Measurements from ENCODE around the gene ZNF771.

The ZNF771 gene

GRCh38 chr16:30398661-30399434 is 8.6 kb upstream of the ZNF771 start:
- H3K27ac Mint-ChIP-seq, result peak overlapping the region; percentile 65
- peaks cover 33% of the 10 kb centered on the region for H3K4me1 Mint-ChIP-seq (ENCODE audit: low read depth)
- no peak for DNase-seq (ENCODE audit: low spot score)
- H3K36me3 Mint-ChIP-seq (ENCODE audit: low read depth), result peaks cover 15% of the 10 kb centered on the region
- no peaks in the 10 kb centered on the region for H3K9me3 Mint-ChIP-seq
- peak overlapping the region; percentile 60 for H3K4me3 Mint-ChIP-seq
- no peaks in the 10 kb centered on the region for H3K27me3 Mint-ChIP-seq (ENCODE audit: low read depth)

GRCh38 chr16:30399435-30400186 is 7.8 kb upstream of the ZNF771 start:
- Mint-ChIP-seq H3K36me3 (ENCODE audit: low read depth) (peaks cover 15% of the 10 kb centered on the region), H3K27ac (peak overlapping the region; percentile 80), H3K4me3 (peak overlapping the region; percentile 92), H3K4me1 (ENCODE audit: low read depth) (peaks cover 30% of the 10 kb centered on the region), H3K27me3 (ENCODE audit: low read depth) (no peaks in the 10 kb centered on the region), H3K9me3 (no peaks in the 10 kb centered on the region)
- DNase-seq (ENCODE audit: low spot score), result no peak

DNA sequence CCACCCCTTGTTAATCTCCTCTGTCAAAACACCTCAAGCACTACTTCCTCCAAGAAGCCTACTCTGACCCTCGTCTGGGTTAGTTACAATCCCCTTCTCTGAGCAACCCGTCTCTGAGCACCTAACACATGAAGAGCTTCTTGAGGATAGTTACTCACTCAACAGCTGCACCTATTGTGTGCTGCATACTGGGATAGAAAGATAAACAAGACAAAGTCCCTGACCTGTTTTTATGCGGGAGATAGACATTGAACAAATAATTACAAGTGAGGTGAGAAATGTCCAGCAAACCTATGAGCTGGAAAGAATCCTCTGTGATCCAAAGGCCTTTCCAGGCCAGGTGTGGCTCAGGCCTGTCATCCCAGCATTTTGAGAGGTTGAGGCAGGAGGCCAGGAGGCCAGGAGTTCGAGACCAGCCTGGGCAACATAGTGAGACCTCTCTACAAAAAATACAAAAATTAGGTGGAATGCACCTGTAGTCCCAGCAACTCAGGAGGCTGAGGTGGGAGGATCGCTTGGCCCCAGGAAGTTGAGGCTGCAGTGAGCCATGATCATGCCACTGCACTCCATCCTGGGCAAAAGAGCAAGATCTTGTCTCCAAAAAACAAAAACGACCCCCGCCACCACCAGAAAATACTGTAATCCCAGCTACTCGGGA is 5.5 kb upstream of the ZNF771 start:
- peaks cover 13% of the 10 kb centered on the region for H3K36me3 Mint-ChIP-seq (ENCODE audit: low read depth)
- H3K27me3 Mint-ChIP-seq (ENCODE audit: low read depth), result no peaks in the 10 kb centered on the region
- H3K4me3 Mint-ChIP-seq, result peak overlapping the region; percentile 92
- DNase-seq (ENCODE audit: low spot score), result no peak
- peaks cover 25% of the 10 kb centered on the region for H3K4me1 Mint-ChIP-seq (ENCODE audit: low read depth)
- H3K27ac Mint-ChIP-seq, result no peak overlapping the region
- no peaks in the 10 kb centered on the region for H3K9me3 Mint-ChIP-seq

DNA sequence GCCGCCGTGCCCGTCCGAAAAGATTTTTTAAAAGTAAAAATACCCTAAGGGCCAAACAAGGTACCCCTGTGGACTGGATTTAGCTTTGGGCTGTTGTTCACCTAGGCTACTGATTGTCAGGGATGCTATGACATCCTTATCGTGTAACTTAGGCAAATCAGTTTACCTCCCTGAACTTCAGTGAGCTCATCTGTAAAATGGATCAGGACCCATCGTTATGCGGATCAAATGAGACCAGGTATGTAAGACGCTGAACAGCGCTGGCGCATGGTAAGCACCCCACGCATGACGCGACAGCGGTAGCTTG is 658 bp upstream of the ZNF771 start:
- DNase-seq (ENCODE audit: low spot score), result no peak
- Mint-ChIP-seq H3K27me3 (ENCODE audit: low read depth) (no peaks in the 10 kb centered on the region), H3K4me1 (ENCODE audit: low read depth) (peaks cover 15% of the 10 kb centered on the region), H3K27ac (peak overlapping the region; percentile 99), H3K36me3 (ENCODE audit: low read depth) (peaks cover 3% of the 10 kb centered on the region), H3K9me3 (no peaks in the 10 kb centered on the region), H3K4me3 (peak overlapping the region; percentile 100)

GRCh38 chr16:30407804-30408534 is 563 bp downstream of the ZNF771 start:
- H3K4me3 Mint-ChIP-seq, result peak overlapping the region; percentile 78
- peaks cover 16% of the 10 kb centered on the region for H3K4me1 Mint-ChIP-seq (ENCODE audit: low read depth)
- DNase-seq (ENCODE audit: low spot score), result no peak
- no peaks in the 10 kb centered on the region for H3K27me3 Mint-ChIP-seq (ENCODE audit: low read depth)
- H3K27ac Mint-ChIP-seq, result peak overlapping the region; percentile 73
- H3K9me3 Mint-ChIP-seq, result no peaks in the 10 kb centered on the region
- peaks cover 8% of the 10 kb centered on the region for H3K36me3 Mint-ChIP-seq (ENCODE audit: low read depth)

- peak overlapping the region; percentile 42 for H3K4me3 Mint-ChIP-seq
- DNase-seq (ENCODE audit: low spot score), result peak; percentile 84
- no peak overlapping the region for H3K27ac Mint-ChIP-seq
- H3K36me3 Mint-ChIP-seq (ENCODE audit: low read depth), result peaks cover 13% of the 10 kb centered on the region
- no peaks in the 10 kb centered on the region for H3K9me3 Mint-ChIP-seq
- peaks cover 16% of the 10 kb centered on the region for H3K4me1 Mint-ChIP-seq (ENCODE audit: low read depth)
- H3K27me3 Mint-ChIP-seq (ENCODE audit: low read depth), result no peaks in the 10 kb centered on the region
Observed at GRCh38 chr16:30409125-30410060, 2.0 kb downstream of the ZNF771 start.

DNA sequence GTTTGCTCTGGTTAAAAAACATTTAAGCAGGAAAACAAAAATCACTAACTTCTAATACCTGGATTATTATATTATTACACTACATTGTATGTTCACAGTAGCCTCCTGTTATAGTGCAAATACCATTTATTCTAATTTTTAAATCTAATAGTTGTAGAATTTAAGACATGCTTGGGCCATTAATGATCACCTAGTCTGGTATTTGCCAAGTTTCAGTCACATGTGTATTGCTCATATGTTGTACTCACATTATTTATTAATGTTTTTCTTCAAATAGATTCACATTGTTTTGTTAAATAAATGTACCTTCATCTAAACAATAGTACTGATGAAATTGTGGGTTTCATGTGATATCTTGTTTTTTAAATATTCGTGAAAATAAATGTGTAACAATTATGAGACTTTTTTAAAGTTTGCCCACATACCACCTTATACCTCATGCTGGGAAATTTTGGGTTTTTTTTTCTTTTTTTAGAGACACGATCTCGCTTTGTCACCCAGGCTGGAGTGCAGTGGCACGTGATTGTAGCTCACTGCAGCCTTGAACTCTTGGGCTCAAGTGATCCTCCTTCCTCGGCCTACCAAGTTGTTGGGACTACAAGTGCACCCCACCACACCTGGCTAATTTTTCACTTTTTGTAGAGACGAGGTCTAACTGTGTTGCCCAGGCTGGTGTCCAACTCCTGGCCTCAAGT is 5.9 kb downstream of the ZNF771 start:
- Mint-ChIP-seq H3K9me3 (no peaks in the 10 kb centered on the region), H3K36me3 (ENCODE audit: low read depth) (peaks cover 18% of the 10 kb centered on the region), H3K4me1 (ENCODE audit: low read depth) (peaks cover 27% of the 10 kb centered on the region), H3K27me3 (ENCODE audit: low read depth) (no peaks in the 10 kb centered on the region), H3K4me3 (no peak overlapping the region), H3K27ac (peak overlapping the region; percentile 40)
- DNase-seq (ENCODE audit: low spot score), result no peak

- Mint-ChIP-seq H3K9me3 (no peaks in the 10 kb centered on the region), H3K4me1 (ENCODE audit: low read depth) (peaks cover 31% of the 10 kb centered on the region), H3K36me3 (ENCODE audit: low read depth) (peaks cover 18% of the 10 kb centered on the region), H3K27ac (peak overlapping the region; percentile 40), H3K4me3 (no peak overlapping the region), H3K27me3 (ENCODE audit: low read depth) (no peaks in the 10 kb centered on the region)
- DNase-seq (ENCODE audit: low spot score), result no peak
Observed at GRCh38 chr16:30414159-30414558, 6.8 kb downstream of the ZNF771 start.

DNA sequence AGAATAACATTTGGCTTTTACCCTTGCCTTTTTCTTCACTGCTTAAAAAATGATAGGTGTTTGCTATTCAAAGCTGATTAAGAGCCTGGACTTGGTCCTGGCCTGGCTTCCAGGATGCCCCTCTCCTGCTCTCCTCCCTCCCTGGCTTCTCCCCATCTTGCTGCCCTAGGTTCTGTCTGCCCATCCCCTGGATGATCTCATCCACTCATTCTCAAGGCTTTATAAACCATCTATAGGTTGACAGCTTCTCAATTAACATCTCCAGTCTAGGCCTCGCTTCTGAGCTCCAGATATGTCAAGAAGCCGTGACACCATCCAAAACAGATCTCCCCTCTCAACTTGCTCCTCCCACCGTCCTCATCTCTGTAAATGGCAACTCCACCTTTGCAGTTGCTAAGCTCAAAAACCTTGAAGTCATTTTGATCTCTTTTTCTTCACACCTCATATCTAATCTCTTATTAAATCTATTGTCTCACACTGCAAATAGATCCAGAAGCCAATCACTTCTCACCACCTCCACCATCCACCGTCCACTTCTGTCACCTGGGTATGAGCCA is 8.7 kb downstream of the ZNF771 start:
- Mint-ChIP-seq H3K9me3 (no peaks in the 10 kb centered on the region), H3K27me3 (ENCODE audit: low read depth) (no peaks in the 10 kb centered on the region), H3K27ac (peak overlapping the region; percentile 24), H3K36me3 (ENCODE audit: low read depth) (peaks cover 25% of the 10 kb centered on the region), H3K4me1 (ENCODE audit: low read depth) (peaks cover 29% of the 10 kb centered on the region), H3K4me3 (no peak overlapping the region)
- DNase-seq (ENCODE audit: low spot score), result no peak

DNA sequence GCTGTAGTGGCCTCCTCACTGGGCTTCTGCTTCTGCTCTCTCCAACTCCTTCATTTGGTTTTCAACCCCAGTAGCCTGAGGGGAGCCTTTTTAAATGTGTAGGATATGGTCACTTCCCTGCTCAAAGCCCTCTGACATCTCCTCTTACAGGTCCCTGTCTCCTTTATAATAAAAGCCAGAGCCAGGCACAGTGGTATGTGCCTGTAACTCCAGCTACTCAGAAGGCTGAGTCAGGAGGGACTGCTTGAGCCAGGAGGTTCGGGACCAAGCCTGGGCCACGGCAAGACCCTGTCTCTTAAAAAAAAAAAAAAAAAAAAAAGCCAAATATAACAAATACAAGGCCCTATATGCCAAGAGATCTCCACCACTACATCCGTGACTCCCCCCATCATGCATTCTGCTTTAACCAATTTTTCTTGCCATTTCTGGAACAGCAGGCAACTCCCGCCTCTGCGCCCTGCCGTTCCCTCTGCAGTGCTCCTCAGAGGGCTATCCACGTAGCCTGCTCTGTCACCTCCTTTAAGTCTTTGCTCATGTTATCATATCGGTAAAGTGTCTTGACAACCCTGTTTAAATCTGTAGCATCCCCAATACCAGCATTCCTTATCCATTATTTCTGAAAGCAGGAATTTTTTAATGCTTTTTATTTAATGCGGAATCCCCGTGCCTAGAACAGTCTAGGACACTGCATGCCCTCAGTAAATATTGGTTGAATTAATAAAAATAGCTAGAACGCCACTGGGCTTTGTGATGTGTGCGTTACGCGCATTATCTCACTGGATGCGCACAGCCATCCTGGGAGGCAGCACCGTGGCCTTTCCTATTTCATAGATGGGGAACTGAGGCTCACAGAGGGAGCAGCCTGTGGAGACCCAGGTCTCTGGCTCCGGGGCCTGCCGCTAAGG is 9.5 kb downstream of the ZNF771 start:
- H3K4me3 Mint-ChIP-seq, result peak overlapping the region; percentile 8
- no peaks in the 10 kb centered on the region for H3K27me3 Mint-ChIP-seq (ENCODE audit: low read depth)
- peaks cover 29% of the 10 kb centered on the region for H3K36me3 Mint-ChIP-seq (ENCODE audit: low read depth)
- DNase-seq (ENCODE audit: low spot score), result no peak
- H3K4me1 Mint-ChIP-seq (ENCODE audit: low read depth), result peaks cover 29% of the 10 kb centered on the region
- H3K27ac Mint-ChIP-seq, result peak overlapping the region; percentile 64
- H3K9me3 Mint-ChIP-seq, result no peaks in the 10 kb centered on the region

- Mint-ChIP-seq H3K27ac (no peak overlapping the region), H3K4me3 (peak overlapping the region; percentile 70), H3K27me3 (ENCODE audit: low read depth) (no peaks in the 10 kb centered on the region), H3K9me3 (no peaks in the 10 kb centered on the region), H3K4me1 (ENCODE audit: low read depth) (peaks cover 28% of the 10 kb centered on the region), H3K36me3 (ENCODE audit: low read depth) (peaks cover 28% of the 10 kb centered on the region)
- peak; percentile 91 for DNase-seq (ENCODE audit: low spot score)
Observed at GRCh38 chr16:30417529-30418349, 10.3 kb downstream of the ZNF771 start.
